A673 (cell line): ENCODE data around the gene ZSWIM6.

Experiments used
- CTCF ChIP-seq: fragments of 300-800, 200-600 bp; sonication (generic); conservative IDR thresholded peaks from 2 replicates; pipeline ENCODE4 v1.5.1; 2017; ENCODE audit warnings: low read depth, mild to moderate bottlenecking, antibody characterized with exemption, low read length, moderate library complexity, mixed read lengths
- EZH2 ChIP-seq: fragments of 200-600 bp; sonication (generic); IDR thresholded peaks from 2 replicates; pipeline ENCODE4 v1.6.1; 2017; ENCODE audit warnings: borderline replicate concordance, low read depth, mild to moderate bottlenecking, mixed read lengths, antibody characterized with exemption, low read length; ENCODE audit not compliant: poor library complexity, severe bottlenecking

- TF ChIP-seq CTCF (no peak), EZH2 (no peak)
Measured at GRCh38 chr5:61435368-61435767, 103.3 kb downstream of the ZSWIM6 start.
